Activated naive CD4-positive, alpha-beta T cell treated with anti-CD3 and anti-CD28 coated beads, Interleukin-2, amount 50 U/mL, for 16 hours (primary cell): ENCODE data around the gene BEND3.
"Not testable (repeated sequence)": the region's sequence is repeated elsewhere in the genome, so short reads cannot be mapped to it uniquely, and the experiment has no call there.

ENCODE experiments used
- DNase-seq: peaks from one replicate; pipeline ENCODE4 v3.0.0-alpha.2; 2020

Gene BEND3

GRCh38 chr6:107120404-107120803 is 5.1 kb upstream of the BEND3 start:
- no peak for DNase-seq

GRCh38 chr6:107118976-107119375 is 3.7 kb upstream of the BEND3 start:
- DNase-seq = no peak

- DNase-seq = not testable (repeated sequence)
Observed at GRCh38 chr6:107118540-107118939, 3.2 kb upstream of the BEND3 start.

GRCh38 chr6:107116931-107117330 is 1.6 kb upstream of the BEND3 start:
- no peak for DNase-seq

- DNase-seq = peak; percentile 23
Observed at GRCh38 chr6:107116328-107116892, 1.1 kb upstream of the BEND3 start.

GRCh38 chr6:107115695-107116327 is 496 bp upstream of the BEND3 start:
- DNase-seq = peak; percentile 42

GRCh38 chr6:107114213-107114925 is 946 bp downstream of the BEND3 start:
- peak; percentile 72 for DNase-seq

- no peak for DNase-seq
Observed at GRCh38 chr6:107110200-107110599, 5.1 kb downstream of the BEND3 start.

GRCh38 chr6:107108201-107108890 is 7.0 kb downstream of the BEND3 start:
- no peak for DNase-seq

GRCh38 chr6:107107791-107108190 is 7.5 kb downstream of the BEND3 start:
- no peak for DNase-seq

GRCh38 chr6:107106165-107106564 is 9.2 kb downstream of the BEND3 start:
- DNase-seq = no peak

- no peak for DNase-seq
Observed at GRCh38 chr6:107105511-107106116, 9.7 kb downstream of the BEND3 start.

GRCh38 chr6:107103082-107103481 is 12.2 kb downstream of the BEND3 start:
- no peak for DNase-seq

GRCh38 chr6:107102414-107102805 is 12.9 kb downstream of the BEND3 start:
- no peak for DNase-seq

- DNase-seq = no peak
Observed at GRCh38 chr6:107101686-107102413, 13.5 kb downstream of the BEND3 start.

- DNase-seq = no peak
Observed at GRCh38 chr6:107101211-107101610, 14.1 kb downstream of the BEND3 start.

- no peak for DNase-seq
Observed at GRCh38 chr6:107098436-107099307, 16.6 kb downstream of the BEND3 start.

- not testable (repeated sequence) for DNase-seq
Observed at GRCh38 chr6:107084459-107084858, 30.9 kb downstream of the BEND3 start.

GRCh38 chr6:107083921-107084320 is 31.4 kb downstream of the BEND3 start:
- DNase-seq = no peak

- DNase-seq = no peak
Observed at GRCh38 chr6:107083047-107083768, 32.1 kb downstream of the BEND3 start.

- DNase-seq = no peak
Observed at GRCh38 chr6:107082045-107082444, 33.3 kb downstream of the BEND3 start.
